ENCODE results near the gene CKAP4.

- TF ChIP-seq POLR2A (IDR thresholded peaks at IDR 0.05) (no peak), CTCF (IDR thresholded peaks at IDR 0.05 in 8 of 11, conservative IDR thresholded peaks at IDR 0.05 in 3 of 11) (no peak), POLR2AphosphoS5 (IDR thresholded peaks at IDR 0.05) (no peak)
These were observed 4.2 kb downstream of the CKAP4 start for GRCh38 chr12:106243620-106244019.

All from spleen (tissue), 7 donors.